Measurements from ENCODE around the gene KIAA1755.

Gene KIAA1755

GRCh38 chr20:38260378-38261053 is at the start of gene KIAA1755:
Gene KIAA1755, minus strand, starts transcription at chr20:38260735. Its CDS starts 235 bp downstream, at chr20:38260500.
- no peak for DNase-seq (ENCODE audit: low spot score)

GRCh38 chr20:38308447-38308846 is 47.9 kb upstream of the KIAA1755 start:
- no peak for DNase-seq (ENCODE audit: low spot score)

- no peak for DNase-seq (ENCODE audit: low spot score)
Observed at GRCh38 chr20:38308047-38308438, 47.5 kb upstream of the KIAA1755 start.

DNA sequence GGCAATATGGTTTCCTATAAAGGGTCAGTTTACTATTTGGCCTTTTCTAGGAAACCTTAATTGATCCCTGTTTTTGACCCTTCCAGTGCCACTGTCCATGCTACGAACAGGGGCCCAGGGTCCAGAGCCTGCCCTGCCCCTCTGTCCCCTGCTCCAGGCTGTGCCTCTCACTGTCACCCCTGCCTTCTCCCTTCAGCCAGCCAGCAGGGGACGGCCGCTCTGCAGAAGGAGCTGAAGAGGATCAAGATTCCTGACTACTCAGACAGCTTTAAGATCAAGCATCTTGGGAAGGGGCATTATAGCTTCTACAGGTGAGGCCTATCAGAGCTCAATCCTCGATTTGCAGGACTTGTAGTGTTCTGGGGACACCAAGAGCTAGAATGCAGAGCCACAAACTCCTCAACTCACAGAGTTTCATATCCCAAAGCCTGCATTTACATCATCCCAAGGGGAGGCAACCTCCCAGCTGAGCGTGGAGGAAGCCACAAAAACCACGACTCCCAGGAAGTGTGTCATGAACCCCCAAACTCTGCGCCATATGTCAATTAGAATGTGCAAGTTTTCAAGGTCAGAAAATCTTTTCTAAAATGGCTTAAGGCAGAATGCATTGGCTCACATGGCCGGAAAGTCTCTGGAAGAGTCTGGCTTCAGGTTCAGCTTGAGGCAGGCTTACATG is 47.0 kb upstream of the KIAA1755 start:
- DNase-seq (ENCODE audit: low spot score): no peak

DNA sequence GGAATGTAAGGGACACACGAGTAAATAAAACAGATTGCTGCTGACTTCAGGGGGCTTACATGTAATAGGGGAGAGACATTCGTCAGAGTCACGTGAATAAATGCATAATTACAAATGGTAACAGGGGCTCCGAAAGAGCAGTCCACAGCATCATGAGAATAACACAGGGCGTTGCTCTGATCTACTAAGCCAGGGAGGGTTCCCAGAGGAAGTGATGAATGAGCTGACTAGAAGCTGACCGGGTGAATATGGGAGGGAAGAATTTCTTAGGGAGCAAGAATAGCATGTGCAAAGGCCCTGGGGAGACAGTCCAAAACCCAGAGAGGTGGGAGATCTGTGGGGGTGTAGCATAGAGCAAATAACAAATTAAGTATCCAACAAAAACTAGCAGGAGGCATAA is 45.8 kb upstream of the KIAA1755 start:
- no peak for DNase-seq (ENCODE audit: low spot score)

DNA sequence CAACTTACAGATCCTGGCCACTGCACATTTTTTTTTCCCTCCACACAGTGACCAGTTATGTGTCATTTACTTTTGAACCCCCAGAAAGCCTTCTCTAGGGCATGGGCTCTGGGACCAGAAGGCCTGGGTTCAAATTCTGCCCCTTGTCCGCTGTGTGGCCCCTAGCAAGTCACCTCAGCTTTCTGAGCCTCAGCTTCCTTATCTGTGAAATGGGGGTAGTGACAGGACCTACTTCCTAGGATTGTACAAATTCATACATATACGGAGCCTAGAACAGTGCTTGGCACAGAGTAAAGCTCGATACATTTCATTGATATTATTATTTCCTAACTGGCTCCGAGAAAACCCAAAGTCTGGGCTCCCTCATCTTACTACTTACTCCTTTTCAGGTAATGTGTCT is 45.0 kb upstream of the KIAA1755 start:
- no peak for DNase-seq (ENCODE audit: low spot score)

DNA sequence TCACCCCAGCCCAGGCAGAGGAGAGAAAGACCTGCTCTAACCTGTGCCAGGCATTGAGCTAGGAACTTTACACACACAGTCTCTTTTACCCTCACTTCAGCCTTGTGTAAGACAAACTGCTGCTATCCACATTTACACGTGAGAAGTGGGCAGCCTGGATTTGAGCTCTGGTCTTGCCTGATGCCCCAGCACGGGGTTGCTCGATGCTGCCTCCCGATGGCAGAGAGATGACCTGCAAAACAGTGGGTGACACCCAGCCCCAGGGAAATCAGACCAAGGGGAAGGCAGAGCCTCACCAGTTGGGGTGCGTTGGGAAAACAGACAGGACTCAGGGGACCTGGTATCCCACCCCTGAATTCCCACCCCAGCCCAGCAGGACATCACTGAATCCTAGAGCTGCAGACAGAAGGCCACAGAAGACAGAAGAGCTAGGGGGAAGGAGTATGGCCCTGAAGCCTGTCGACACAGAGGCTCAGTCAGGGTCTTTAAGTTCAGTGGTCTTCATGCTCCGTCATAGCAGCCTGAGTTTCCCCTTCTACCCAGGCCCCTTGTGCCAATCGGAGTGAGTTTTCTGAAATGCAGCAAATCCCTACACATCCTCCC is 44.4 kb upstream of the KIAA1755 start:
- no peak for DNase-seq (ENCODE audit: low spot score)

- no peak for DNase-seq (ENCODE audit: low spot score)
Observed at GRCh38 chr20:38303908-38304379, 43.4 kb upstream of the KIAA1755 start, which contains the start of gene BPI. Gene BPI, plus strand, starts transcription at chr20:38304156. Its CDS starts 68 bp downstream, at chr20:38304224.

DNA sequence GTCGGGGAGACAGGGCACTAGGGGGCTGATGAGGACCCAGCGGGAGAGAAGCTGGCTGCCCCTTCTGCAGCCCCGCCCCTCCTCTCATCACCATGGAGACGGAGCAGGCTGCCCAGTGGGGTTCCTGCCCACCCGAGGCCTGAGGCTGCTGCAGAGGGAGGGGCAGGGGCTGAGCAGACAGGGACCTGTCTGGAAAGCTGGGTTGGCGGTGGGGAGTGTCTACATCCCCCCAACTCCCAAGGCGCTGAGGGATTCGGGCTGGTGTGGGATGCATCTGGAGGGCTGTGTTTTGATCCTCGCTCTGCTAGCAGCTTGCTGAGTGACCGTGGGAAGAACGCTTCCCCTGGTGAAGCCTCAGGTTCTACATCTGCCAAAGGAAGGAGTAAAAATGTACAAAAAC is 42.3 kb upstream of the KIAA1755 start:
- no peak for DNase-seq (ENCODE audit: low spot score)

DNA sequence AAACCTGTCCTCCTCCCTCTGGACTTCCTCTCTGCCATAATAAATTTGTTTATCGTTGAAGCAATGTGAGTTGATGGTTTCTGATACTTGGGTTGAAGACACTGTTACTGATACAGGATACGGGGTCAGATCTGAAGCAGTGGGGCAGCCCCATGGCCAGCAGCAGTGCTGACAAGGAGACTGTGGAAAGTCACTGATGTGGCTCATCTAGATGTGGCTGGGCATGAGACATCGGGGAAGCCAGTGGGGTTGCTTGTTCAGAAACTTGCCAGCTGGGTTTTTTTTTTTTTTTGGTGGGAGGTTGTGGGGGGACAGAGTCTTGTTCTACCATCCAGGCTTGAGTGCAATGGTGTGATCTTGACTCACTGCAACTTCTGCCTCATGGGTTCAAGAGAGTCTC is 40.8 kb upstream of the KIAA1755 start:
- DNase-seq (ENCODE audit: low spot score): no peak

DNA sequence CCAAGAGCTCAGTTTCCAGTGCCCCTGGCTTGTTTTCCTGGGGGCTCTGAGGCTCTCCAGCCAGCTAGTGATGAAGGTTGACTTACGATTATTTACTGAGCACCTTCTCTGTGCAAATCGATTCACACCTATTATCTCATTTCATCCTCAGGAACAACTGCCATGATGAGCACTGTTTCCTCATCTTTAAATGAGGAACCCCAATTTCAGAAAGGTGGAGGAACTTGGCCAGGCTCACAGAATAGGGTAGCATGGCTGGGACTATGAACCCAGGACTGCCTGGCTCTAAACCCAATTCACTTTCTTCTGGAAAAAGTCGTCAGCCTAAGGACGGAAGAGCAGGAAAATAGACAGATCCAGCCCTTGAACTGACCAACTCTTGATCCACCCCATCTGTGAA is 39.9 kb upstream of the KIAA1755 start:
- no peak for DNase-seq (ENCODE audit: low spot score)

- DNase-seq (ENCODE audit: low spot score): no peak
Observed at GRCh38 chr20:38299963-38300362, 39.4 kb upstream of the KIAA1755 start.

DNA sequence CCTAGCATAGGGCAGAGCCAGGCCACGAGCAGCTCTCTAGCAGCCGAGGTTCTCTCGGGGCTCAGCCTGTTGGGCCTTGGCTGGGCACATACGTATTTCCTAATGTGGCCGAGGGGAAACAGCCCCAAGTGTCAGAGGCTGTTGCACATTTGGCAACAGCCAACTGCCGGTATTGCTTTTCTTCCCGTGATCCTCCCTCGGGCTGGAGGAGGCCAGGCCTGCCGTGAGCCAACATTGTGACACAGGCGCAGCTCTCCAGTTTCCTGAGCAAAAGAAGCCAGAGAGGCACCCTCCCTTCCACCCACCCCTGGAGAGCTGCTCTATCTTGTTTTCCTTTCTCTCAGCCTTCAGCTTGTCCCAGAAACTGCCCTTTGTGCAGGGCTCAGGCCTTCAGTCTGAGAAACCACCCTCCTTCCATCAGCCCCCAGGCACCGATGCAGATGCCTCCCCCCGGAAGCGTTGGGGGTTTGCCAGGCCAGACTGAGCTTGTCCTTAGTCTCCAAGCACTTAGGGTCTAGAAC is 38.3 kb upstream of the KIAA1755 start:
- DNase-seq (ENCODE audit: low spot score): no peak

GRCh38 chr20:38297916-38298674 is 37.6 kb upstream of the KIAA1755 start:
- no peak for DNase-seq (ENCODE audit: low spot score)

GRCh38 chr20:38296433-38296832 is 35.9 kb upstream of the KIAA1755 start:
- DNase-seq (ENCODE audit: low spot score): no peak

DNA sequence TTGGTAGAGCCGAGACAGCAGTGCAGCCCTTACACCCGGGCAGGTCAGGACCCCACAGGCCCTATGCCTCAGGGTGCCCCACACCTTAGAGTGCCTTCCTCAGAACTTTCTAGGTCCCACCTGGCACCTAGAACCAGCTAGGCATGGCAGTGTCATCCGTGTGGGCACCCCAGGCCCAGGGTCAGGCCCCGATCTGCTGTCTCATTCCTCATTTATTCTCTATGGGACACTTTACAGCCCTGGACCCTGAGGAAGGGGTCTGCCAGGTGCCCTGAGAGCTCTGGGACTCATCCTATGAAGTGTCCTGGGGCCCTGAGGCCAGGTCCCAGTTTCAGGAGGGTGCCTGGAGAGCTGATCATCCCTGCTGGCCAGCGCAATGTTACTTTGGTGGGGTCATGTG is 35.3 kb upstream of the KIAA1755 start:
- no peak for DNase-seq (ENCODE audit: low spot score)

GRCh38 chr20:38294076-38294591 is 33.6 kb upstream of the KIAA1755 start:
- no peak for DNase-seq (ENCODE audit: low spot score)

- DNase-seq (ENCODE audit: low spot score): no peak
Observed at GRCh38 chr20:38293491-38294065, 33.0 kb upstream of the KIAA1755 start.

- no peak for DNase-seq (ENCODE audit: low spot score)
Observed at GRCh38 chr20:38291966-38292365, 31.4 kb upstream of the KIAA1755 start.

DNA sequence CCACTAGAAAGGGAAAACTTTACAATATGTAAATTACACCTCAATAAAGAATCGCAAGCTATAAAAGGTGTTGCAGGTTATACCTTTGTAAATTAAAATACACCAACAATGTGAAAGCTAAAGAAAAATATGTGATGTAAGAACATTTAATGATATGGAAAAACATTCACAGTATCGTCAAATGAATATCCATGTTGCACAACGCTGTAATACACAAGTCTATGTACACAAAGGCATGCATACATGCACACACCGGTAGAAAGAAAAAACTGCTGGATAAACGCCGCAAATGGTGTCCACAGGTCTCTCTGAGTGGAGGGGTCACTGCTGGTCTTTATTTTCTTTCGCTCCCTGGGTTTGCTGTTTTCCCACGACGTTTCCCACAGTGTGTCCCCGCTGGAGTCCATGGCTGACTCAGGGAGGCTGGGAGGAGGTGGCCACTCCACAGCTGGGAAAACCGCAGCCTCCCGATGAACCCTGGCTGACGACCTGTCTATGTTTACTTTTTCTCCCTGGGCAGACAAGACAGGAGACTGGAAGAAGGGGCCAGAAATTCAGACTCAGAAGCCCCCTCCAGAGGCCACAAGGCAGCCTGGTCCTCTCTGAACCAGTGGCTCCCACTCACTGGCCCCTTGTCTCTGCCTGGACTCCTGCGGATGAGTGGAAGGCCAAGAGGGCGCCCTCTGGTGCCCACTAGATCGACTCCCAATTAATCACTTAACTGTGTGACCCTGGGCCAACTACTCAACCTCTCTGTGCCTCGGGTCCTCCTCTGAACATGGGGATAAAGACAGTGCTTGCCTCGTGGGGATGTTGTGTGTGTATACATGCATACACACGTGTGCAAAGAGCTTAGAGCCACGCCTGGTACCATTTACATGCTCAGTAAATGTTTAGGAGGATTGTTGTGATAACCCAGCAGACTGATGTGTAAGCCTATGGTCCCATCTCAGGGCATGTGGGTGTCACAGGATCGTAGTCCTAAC is 30.6 kb upstream of the KIAA1755 start:
- DNase-seq (ENCODE audit: low spot score): no peak
